OCI-LY1 (cell line): Measurements from ENCODE around the gene CCM2.

Source experiments
- H2AFZ ChIP-seq: fragments of 200-600 bp; sonication (generic), shearing (Covaris generic); 2 replicates; pipeline ENCODE4 v1.6.0; 2014; ENCODE audit warnings: antibody characterized with exemption, mild to moderate bottlenecking, low read length
- H3F3A ChIP-seq: fragments of 200-600 bp; sonication (generic), shearing (Covaris generic); 2 replicates; pipeline ENCODE4 v1.6.0; 2014; ENCODE audit warnings: mild to moderate bottlenecking, antibody characterized with exemption, low read length, moderate library complexity; ENCODE audit not compliant: insufficient read depth
- H3K27ac ChIP-seq: fragments of 200-600 bp; sonication (generic); 2 replicates; pipeline ENCODE4 v1.5.1; 2014; ENCODE audit warnings: low read length, mixed run types, mild to moderate bottlenecking, low read depth; ENCODE audit not compliant: poor library complexity, severe bottlenecking
- H3K27me3 ChIP-seq: fragments of 200-600 bp; sonication (generic); 2 replicates; pipeline ENCODE4 v1.6.0; 2014; ENCODE audit warnings: antibody characterized with exemption, mild to moderate bottlenecking, low read length, moderate library complexity; ENCODE audit not compliant: insufficient read depth
- H3K36me3 ChIP-seq: fragments of 200-600 bp; sonication (generic); 2 replicates; pipeline ENCODE4 v1.6.1; 2014; ENCODE audit warnings: mild to moderate bottlenecking, antibody characterized with exemption, low read length, moderate library complexity, mixed read lengths; ENCODE audit not compliant: insufficient read depth
- H3K4me1 ChIP-seq: fragments of 200-600 bp; sonication (generic); 2 replicates; pipeline ENCODE4 v1.5.1; 2014; ENCODE audit warnings: mild to moderate bottlenecking, low read length, moderate library complexity; ENCODE audit not compliant: insufficient read depth, severe bottlenecking
- H3K4me2 ChIP-seq: fragments of 200-600 bp; sonication (generic), shearing (Covaris generic); 2 replicates; pipeline ENCODE4 v1.6.1; 2014; ENCODE audit warnings: low read length
- H3K4me3 ChIP-seq: fragments of 200-600 bp; sonication (generic); 2 replicates; pipeline ENCODE4 v1.5.1; 2014; ENCODE audit warnings: low read length, low read depth, mild to moderate bottlenecking, mixed read lengths; ENCODE audit not compliant: poor library complexity, severe bottlenecking
- H3K79me2 ChIP-seq: fragments of 200-600 bp; shearing (Covaris generic); 2 replicates; pipeline ENCODE4 v1.6.1; 2016; ENCODE audit warnings: mixed run types, low read length, mixed read lengths; ENCODE audit not compliant: insufficient read depth
- H3K9ac ChIP-seq: fragments of 200-600 bp; sonication (generic), shearing (Covaris generic); 2 replicates; pipeline ENCODE4 v1.6.1; 2014; ENCODE audit warnings: mild to moderate bottlenecking, low read length, mixed read lengths
- H3K9me2 ChIP-seq: fragments of 200-600 bp; sonication (generic), shearing (Covaris generic); 2 replicates; pipeline ENCODE4 v1.6.1; 2014; ENCODE audit warnings: low read depth, mild to moderate bottlenecking, low read length, mixed read lengths
- H3K9me3 ChIP-seq: fragments of 200-600 bp; shearing (Covaris generic); 2 replicates; pipeline ENCODE4 v1.6.1; 2014; ENCODE audit warnings: low read length, mixed read lengths
- H4K20me1 ChIP-seq: fragments of 200-600 bp; sonication (generic), shearing (Covaris generic); 2 replicates; pipeline ENCODE4 v1.6.0; 2016; ENCODE audit warnings: mild to moderate bottlenecking, low read length; ENCODE audit not compliant: insufficient read depth
- CTCF ChIP-seq: fragments of 200-600 bp; sonication (generic), shearing (Covaris generic); IDR thresholded peaks from 2 replicates; pipeline ENCODE4 v1.5.1; 2017; ENCODE audit warnings: mild to moderate bottlenecking, antibody characterized with exemption, low read length, moderate library complexity, mixed read lengths
- EZH2 ChIP-seq: fragments of 200-600 bp; sonication (generic), shearing (Covaris generic); IDR thresholded peaks from 2 replicates; pipeline ENCODE4 v1.8.0; 2017; ENCODE audit warnings: borderline replicate concordance, mixed run types, mild to moderate bottlenecking, antibody characterized with exemption, low read length, moderate library complexity, mixed read lengths

Gene CCM2

GRCh38 chr7:45122975-45123860 lies 123.2 kb downstream of the CCM2 start:
- no peak overlapping the region for H3K4me2 ChIP-seq

GRCh38 chr7:45123913-45124710 lies 124.1 kb downstream of the CCM2 start:
- Histone ChIP-seq H3K27me3 (peaks cover 4% of the 10 kb centered on the region; the same call in 1 of the 2 replicates), H3K36me3 (no peaks in the 10 kb centered on the region), H3K27ac (no peak overlapping the region), H3K9me3 (no peaks in the 10 kb centered on the region), H3K79me2 (no peaks in the 10 kb centered on the region), H2AFZ (no peak overlapping the region), H3F3A (no peaks in the 10 kb centered on the region), H3K4me3 (no peak overlapping the region), H3K9ac (no peak overlapping the region), H4K20me1 (no peaks in the 10 kb centered on the region), H3K4me2 (no peak overlapping the region), H3K4me1 (no peaks in the 10 kb centered on the region), H3K9me2 (no peaks in the 10 kb centered on the region)
- TF ChIP-seq EZH2 (no peak), CTCF (no peak)

More at GRCh38 chr7:45122975-45123860, 123.2 kb downstream of the CCM2 start:
- Histone ChIP-seq H3K9me3 (no peaks in the 10 kb centered on the region), H2AFZ (no peak overlapping the region), H3K9me2 (no peaks in the 10 kb centered on the region), H3F3A (no peaks in the 10 kb centered on the region), H3K4me1 (no peaks in the 10 kb centered on the region), H3K27me3 (peaks cover 4% of the 10 kb centered on the region; the same call in 1 of the 2 replicates), H4K20me1 (no peaks in the 10 kb centered on the region), H3K79me2 (no peaks in the 10 kb centered on the region), H3K27ac (no peak overlapping the region), H3K4me3 (no peak overlapping the region), H3K36me3 (no peaks in the 10 kb centered on the region), H3K9ac (no peak overlapping the region)
- TF ChIP-seq CTCF = no peak
- TF ChIP-seq EZH2 = no peak

- H3K36me3 ChIP-seq = no peaks in the 10 kb centered on the region
- H3K4me3 ChIP-seq = no peak overlapping the region
- no peak overlapping the region for H3K27ac ChIP-seq
- H4K20me1 ChIP-seq = no peaks in the 10 kb centered on the region
- no peak overlapping the region for H3K4me2 ChIP-seq
- H3K27me3 ChIP-seq = peaks cover 4% of the 10 kb centered on the region; the same call in 1 of the 2 replicates
- H3K79me2 ChIP-seq = no peaks in the 10 kb centered on the region
- H2AFZ ChIP-seq = no peak overlapping the region
- H3K4me1 ChIP-seq = no peaks in the 10 kb centered on the region
- no peak for TF ChIP-seq CTCF
- TF ChIP-seq EZH2 = no peak
- no peaks in the 10 kb centered on the region for H3F3A ChIP-seq
- H3K9me3 ChIP-seq = no peaks in the 10 kb centered on the region
- H3K9ac ChIP-seq = no peak overlapping the region
- H3K9me2 ChIP-seq = no peaks in the 10 kb centered on the region
Observed at GRCh38 chr7:45125193-45125904, 125.3 kb downstream of the CCM2 start.
